OCI-LY7 (cell line): ENCODE measurements around the gene GALR3. TPM values are rescaled to one million over a fixed set of nuclear protein-coding genes. Genes with fewer than 3 reads are reported as not detected.

Experiments used
- BruUV-seq: library from RNA; stranded (reverse); fragments of 400-500 nt; replicated peaks from 2 replicates; lab custom pipeline; 2021; lab: Mats Ljungman, UMichigan
- CTCF ChIA-PET: fragments of 300-600 bp; sonication (Branson Sonifier 250); formaldehyde crosslinking; loops from one replicate; lab custom pipeline; 2022; ENCODE audit warnings: antibody characterized with exemption; ENCODE audit not compliant: unreplicated experiment; lab: Charles Lee
- POLR2A ChIA-PET: fragments of 300-600 bp; sonication (Branson Sonifier 250); formaldehyde crosslinking; loops from one replicate; lab custom pipeline; 2022; ENCODE audit warnings: antibody characterized with exemption; lab: Charles Lee
- DNase-seq: peaks from one replicate; pipeline ENCODE4 v3.0.0-alpha.2; 2015; ENCODE audit warnings: low spot score
- H2AFZ ChIP-seq: fragments of 200-600 bp; sonication (generic), shearing (Covaris generic); 2 replicates; pipeline ENCODE4 v1.6.1; 2014; ENCODE audit warnings: mild to moderate bottlenecking, antibody characterized with exemption, low read length, moderate library complexity
- H3K27ac ChIP-seq: fragments of 200-600 bp; sonication (generic); 2 replicates; pipeline ENCODE4 v1.5.1; 2014; ENCODE audit warnings: mixed run types, low read depth, mild to moderate bottlenecking, moderate library complexity, low read length, inconsistent platforms; ENCODE audit not compliant: poor library complexity, severe bottlenecking
- H3K36me3 ChIP-seq: fragments of 200-600 bp; sonication (generic); 2 replicates; pipeline ENCODE4 v1.6.1; 2014; ENCODE audit warnings: mild to moderate bottlenecking, antibody characterized with exemption, low read length, moderate library complexity, mixed read lengths; ENCODE audit not compliant: insufficient read depth
- H3K4me1 ChIP-seq: fragments of 200-600 bp; sonication (generic); 2 replicates; pipeline ENCODE4 v1.5.1; 2014; ENCODE audit warnings: mild to moderate bottlenecking, low read length; ENCODE audit not compliant: insufficient read depth, poor library complexity, severe bottlenecking
- H3K4me2 ChIP-seq: fragments of 200-600 bp; sonication (generic); 2 replicates; pipeline ENCODE4 v1.6.1; 2014; ENCODE audit warnings: mild to moderate bottlenecking, low read length
- H3K4me3 ChIP-seq: fragments of 200-600 bp; sonication (generic); 2 replicates; pipeline ENCODE4 v1.5.1; 2014; ENCODE audit warnings: mild to moderate bottlenecking, low read depth, low read length; ENCODE audit not compliant: poor library complexity, severe bottlenecking
- H3K79me2 ChIP-seq: fragments of 200-600 bp; sonication (generic); 2 replicates; pipeline ENCODE4 v1.6.1; 2016; ENCODE audit warnings: low read depth, mild to moderate bottlenecking, low read length, moderate library complexity, mixed read lengths; ENCODE audit not compliant: insufficient read depth
- H3K9me2 ChIP-seq: fragments of 200-600 bp; sonication (generic); 2 replicates; pipeline ENCODE4 v1.6.1; 2016; ENCODE audit warnings: mild to moderate bottlenecking, low read length, mixed read lengths; ENCODE audit not compliant: insufficient read depth
- H3K9me3 ChIP-seq: fragments of 200-600 bp; sonication (generic); 2 replicates; pipeline ENCODE4 v1.6.1; 2014; ENCODE audit warnings: mild to moderate bottlenecking, mixed run types, low read length, mixed read lengths
- H4K20me1 ChIP-seq: fragments of 200-600 bp; sonication (generic); 2 replicates; pipeline ENCODE4 v1.6.1; 2014; ENCODE audit warnings: mild to moderate bottlenecking, antibody characterized with exemption, low read length, moderate library complexity, mixed read lengths; ENCODE audit not compliant: insufficient read depth
- EZH2phosphoT487 ChIP-seq: fragments of 200-600 bp; sonication (generic); IDR thresholded peaks from 2 replicates; pipeline ENCODE4 v1.6.1; 2018; ENCODE audit warnings: low read depth, borderline replicate concordance, mild to moderate bottlenecking, mixed run types, antibody characterized with exemption, low read length, moderate library complexity, mixed read lengths
- intact Hi-C: fragments of 100-400 bp; cut with micrococcal nuclease; formaldehyde crosslinking; loops from one replicate; pipeline ENCODE4 v1.10.0; 2022; ENCODE audit not compliant: unreplicated experiment
- total RNA-seq, 2 experiments: library from RNA; depleted of rRNA in 1 of 2; stranded (reverse); fragments of >200 nt in 1 of 2; shearing (Covaris generic) in 1 of 2; gene quantifications; 2 replicates each; pipeline ENCODE4 v1.2.3, GENCODE V29; 2014 to 2022
- TF ChIP-seq, protein P1 (sequence below): fragments of 200-600 bp; sonication (generic); conservative IDR thresholded peaks from 2 replicates; pipeline ENCODE4 v1.5.1; 2014; ENCODE audit warnings: mild to moderate bottlenecking, antibody characterized with exemption, low read length, moderate library complexity, mixed read lengths

GALR3 gene
- total RNA-seq, 2 experiments from 2014 or later, result not detected

DNA sequence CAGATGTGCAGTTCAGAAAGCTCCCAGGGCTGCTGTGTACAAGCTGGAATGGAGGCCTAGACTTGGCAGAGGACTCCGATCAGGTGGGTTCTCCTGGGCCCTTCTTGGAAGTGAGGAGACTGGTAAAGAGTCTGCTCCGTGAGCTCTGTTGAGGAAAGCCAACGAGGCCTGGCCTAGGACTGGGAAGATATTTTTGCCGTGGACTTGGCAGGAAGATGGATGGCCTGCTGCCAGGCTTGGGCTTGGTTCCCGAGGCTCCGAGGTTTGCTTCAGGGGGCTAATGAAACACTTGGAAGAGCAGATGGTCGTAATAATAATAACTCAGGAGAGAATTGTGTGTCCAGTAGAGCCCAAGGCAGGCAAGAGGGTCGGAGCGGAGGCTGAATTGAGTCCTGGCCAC, 3.9 kb downstream of the GALR3 start:
- Histone ChIP-seq H2AFZ (no peak overlapping the region), H3K4me2 (no peak overlapping the region), H3K9me2 (no peaks in the 10 kb centered on the region), H3K4me3 (no peak overlapping the region), H3K27ac (no peak overlapping the region), H3K9me3 (no peaks in the 10 kb centered on the region), H3K4me1 (no peaks in the 10 kb centered on the region), H4K20me1 (no peaks in the 10 kb centered on the region), H3K36me3 (peaks cover 32% of the 10 kb centered on the region), H3K79me2 (no peaks in the 10 kb centered on the region)
- no TSS peak for BruUV-seq
- ChIA-PET POLR2A (no interaction called here), CTCF (no interaction called here)
- no peak for DNase-seq
- intact Hi-C loops, result no loop called here
- no peak for TF ChIP-seq EZH2phosphoT487
- TF ChIP-seq, protein P1, sequence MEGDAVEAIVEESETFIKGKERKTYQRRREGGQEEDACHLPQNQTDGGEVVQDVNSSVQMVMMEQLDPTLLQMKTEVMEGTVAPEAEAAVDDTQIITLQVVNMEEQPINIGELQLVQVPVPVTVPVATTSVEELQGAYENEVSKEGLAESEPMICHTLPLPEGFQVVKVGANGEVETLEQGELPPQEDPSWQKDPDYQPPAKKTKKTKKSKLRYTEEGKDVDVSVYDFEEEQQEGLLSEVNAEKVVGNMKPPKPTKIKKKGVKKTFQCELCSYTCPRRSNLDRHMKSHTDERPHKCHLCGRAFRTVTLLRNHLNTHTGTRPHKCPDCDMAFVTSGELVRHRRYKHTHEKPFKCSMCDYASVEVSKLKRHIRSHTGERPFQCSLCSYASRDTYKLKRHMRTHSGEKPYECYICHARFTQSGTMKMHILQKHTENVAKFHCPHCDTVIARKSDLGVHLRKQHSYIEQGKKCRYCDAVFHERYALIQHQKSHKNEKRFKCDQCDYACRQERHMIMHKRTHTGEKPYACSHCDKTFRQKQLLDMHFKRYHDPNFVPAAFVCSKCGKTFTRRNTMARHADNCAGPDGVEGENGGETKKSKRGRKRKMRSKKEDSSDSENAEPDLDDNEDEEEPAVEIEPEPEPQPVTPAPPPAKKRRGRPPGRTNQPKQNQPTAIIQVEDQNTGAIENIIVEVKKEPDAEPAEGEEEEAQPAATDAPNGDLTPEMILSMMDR, result no peak

DNA sequence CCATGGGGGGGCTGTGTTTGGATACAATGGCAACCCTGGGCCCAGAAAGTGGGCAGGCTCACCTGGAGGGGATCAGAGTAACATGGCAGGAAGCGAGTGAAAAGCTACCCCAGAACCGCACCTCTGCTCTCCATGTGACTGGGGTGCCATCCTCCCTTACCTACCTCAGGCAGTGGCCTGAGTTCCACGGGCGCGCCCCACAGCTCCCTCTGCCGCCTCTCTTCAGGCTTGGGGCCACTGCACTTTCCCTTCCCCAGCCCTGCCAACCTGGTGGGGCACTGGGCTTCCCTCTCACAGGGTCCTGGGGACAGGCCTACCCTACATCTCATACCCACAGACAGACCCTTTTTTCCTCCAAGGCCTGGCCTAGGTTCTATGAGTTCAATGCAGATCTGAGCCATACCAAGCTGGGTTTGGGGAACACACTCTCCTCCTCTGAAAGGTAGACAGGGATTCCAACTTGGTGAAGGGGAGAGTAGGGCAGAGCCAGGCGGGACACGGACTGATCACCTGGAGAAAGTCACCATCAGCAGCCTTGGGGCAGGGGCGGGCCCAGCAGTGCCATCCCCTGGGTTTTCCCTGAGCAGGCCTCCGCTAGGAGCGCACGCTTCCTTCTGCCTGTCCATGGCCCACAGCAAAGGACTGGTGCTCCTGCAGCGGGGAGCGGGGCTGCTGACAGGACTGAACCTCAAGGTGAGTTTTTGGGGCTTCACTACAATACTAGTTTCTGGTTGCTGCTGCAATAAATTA, 7.1 kb downstream of the GALR3 start:
- no peak overlapping the region for H3K27ac ChIP-seq
- ChIA-PET POLR2A (no interaction called here), CTCF (no interaction called here)
- H3K9me2 ChIP-seq, result no peaks in the 10 kb centered on the region
- H3K36me3 ChIP-seq, result peaks cover 55% of the 10 kb centered on the region
- TF ChIP-seq, protein P1, result no peak
- no peaks in the 10 kb centered on the region for H4K20me1 ChIP-seq
- no peak overlapping the region for H2AFZ ChIP-seq
- DNase-seq, result no peak
- no peak overlapping the region for H3K4me3 ChIP-seq
- intact Hi-C loops, result no loop called here
- H3K4me1 ChIP-seq, result no peaks in the 10 kb centered on the region
- H3K4me2 ChIP-seq, result no peak overlapping the region
- no TSS peak for BruUV-seq
- no peaks in the 10 kb centered on the region for H3K79me2 ChIP-seq
- no peaks in the 10 kb centered on the region for H3K9me3 ChIP-seq

DNA sequence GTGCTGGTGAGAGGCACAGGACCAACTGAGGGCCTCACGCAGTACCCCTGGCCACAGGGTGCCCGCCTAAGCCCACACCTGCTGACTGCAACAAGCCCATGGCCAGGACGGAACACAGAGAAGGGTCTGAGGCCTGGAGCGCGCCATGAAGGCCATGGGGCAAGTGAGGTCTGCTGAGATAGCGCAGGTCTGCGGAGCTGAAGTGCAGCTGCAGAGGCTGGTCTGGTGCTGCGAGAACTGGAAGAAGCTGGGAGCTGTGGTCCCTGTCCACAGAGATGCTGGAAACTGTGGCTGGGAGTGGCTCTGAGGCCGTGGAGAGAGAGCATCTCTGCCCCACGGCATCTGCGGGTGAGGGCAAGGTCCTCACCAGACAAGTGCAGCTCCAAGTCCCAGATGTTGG, 8.3 kb downstream of the GALR3 start:
- ChIA-PET POLR2A (no interaction called here), CTCF (no interaction called here)
- H3K36me3 ChIP-seq, result peaks cover 55% of the 10 kb centered on the region
- H3K4me2 ChIP-seq, result no peak overlapping the region
- H3K9me2 ChIP-seq, result no peaks in the 10 kb centered on the region
- no peak overlapping the region for H3K27ac ChIP-seq
- no peak for DNase-seq
- intact Hi-C loops, result no loop called here
- no peak overlapping the region for H3K4me3 ChIP-seq
- BruUV-seq, result no TSS peak
- H3K79me2 ChIP-seq, result no peaks in the 10 kb centered on the region
- H2AFZ ChIP-seq, result no peak overlapping the region
- H3K4me1 ChIP-seq, result no peaks in the 10 kb centered on the region
- H4K20me1 ChIP-seq, result no peaks in the 10 kb centered on the region
- no peaks in the 10 kb centered on the region for H3K9me3 ChIP-seq
- TF ChIP-seq, protein P1, result no peak
- TF ChIP-seq EZH2phosphoT487, result no peak
